G401 (cell line): ENCODE data around the gene CYBRD1. TPM values are rescaled to one million over a fixed set of nuclear protein-coding genes. Genes with fewer than 3 reads are reported as not detected.
"Not testable (repeated sequence)": the region's sequence is repeated elsewhere in the genome, so short reads cannot be mapped to it uniquely, and the experiment has no call there.

ENCODE experiments used
- DNase-seq: peaks from one replicate; pipeline ENCODE4 v3.0.0-alpha.2; 2015; ENCODE audit warnings: low spot score
- in situ Hi-C: cut with HindIII; loops from 2 replicates; pipeline ENCODE4 v1.10.0; 2016; ENCODE audit warnings: low sequenced_read_pairs, mixed read lengths
- total RNA-seq: library from RNA; depleted of rRNA; stranded (reverse); fragments of >200 nt; shearing (Covaris generic); gene quantifications from 2 replicates; pipeline ENCODE4 v1.2.3, GENCODE V29; 2014; rRNA removed

CYBRD1 gene, protein sequence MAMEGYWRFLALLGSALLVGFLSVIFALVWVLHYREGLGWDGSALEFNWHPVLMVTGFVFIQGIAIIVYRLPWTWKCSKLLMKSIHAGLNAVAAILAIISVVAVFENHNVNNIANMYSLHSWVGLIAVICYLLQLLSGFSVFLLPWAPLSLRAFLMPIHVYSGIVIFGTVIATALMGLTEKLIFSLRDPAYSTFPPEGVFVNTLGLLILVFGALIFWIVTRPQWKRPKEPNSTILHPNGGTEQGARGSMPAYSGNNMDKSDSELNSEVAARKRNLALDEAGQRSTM
- total RNA-seq: 21.7 and 26.2 TPM in 2 replicates

DNA sequence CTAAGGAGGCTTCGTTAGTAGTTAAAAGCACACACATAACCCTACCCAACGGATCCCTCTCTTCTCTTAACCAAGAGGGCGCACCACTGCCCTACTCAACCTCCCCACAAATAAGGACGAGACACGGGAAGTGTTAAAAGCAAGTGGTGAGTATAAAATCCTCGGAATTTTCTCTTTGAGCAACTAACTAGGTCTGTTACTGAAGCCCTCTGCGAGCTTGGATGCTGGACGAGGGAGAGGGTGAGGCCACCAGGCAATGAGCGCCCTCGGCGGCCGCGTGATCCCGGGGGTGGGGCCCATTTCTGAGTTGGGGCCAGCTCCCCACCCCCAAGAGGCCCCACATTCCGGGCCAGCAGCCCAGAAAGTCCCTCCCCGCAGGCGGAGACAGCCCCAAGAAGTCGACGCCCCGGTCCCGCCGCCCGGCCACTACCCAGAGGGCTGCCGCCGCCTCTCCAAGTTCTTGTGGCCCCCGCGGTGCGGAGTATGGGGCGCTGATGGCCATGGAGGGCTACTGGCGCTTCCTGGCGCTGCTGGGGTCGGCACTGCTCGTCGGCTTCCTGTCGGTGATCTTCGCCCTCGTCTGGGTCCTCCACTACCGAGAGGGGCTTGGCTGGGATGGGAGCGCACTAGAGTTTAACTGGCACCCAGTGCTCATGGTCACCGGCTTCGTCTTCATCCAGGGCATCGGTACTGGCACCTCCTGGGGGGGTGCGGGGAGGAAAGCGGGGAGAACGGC lies at the start of gene CYBRD1:
CYBRD1 (plus strand) TSS at position 423 of the 736 bp plus-strand sequence; CDS start at position 495, 72 bp downstream.
- in situ Hi-C loops: no loop called here
- DNase-seq: peak; percentile 30

DNA sequence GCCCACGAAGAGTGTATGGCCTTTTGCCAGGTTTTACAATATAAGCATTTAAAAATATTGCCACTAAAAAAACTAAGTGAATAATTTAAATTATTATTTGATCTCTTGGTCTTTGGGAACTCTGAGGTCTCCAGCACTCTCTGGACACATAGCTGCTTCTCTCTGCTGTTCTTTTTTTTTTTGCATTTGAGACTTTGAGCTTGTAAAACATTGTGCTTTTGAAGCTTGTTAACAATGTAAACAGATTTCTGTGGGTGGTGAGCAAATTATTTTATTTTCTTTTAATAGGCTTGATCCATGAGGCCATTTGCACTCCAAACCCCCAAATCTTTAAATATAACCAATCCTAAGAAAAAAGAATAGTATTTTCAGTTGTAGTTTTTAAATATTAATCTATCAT lies 46.3 kb upstream of the CYBRD1 start:
- no peak for DNase-seq
- in situ Hi-C loops: no loop called here

DNA sequence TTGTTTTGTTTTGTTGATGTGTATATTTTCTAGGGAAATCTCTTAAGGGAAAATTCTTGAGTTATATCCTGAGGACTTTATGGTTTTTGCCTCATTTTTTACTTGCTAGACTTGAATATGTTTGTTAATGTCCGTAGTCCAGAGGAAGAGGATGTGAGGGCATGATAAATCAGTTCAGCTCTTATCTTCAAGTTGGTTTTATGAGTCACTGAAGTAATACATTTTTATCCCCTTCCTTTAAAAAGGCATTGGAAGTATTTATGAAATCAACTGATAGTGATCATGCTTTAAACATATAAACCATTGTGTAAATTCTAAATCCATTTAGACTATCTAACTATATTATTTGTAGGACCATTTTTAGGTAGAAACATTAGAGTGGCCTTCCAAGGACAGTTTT lies 43.9 kb upstream of the CYBRD1 start:
- in situ Hi-C loops: no loop called here
- DNase-seq: no peak

DNA sequence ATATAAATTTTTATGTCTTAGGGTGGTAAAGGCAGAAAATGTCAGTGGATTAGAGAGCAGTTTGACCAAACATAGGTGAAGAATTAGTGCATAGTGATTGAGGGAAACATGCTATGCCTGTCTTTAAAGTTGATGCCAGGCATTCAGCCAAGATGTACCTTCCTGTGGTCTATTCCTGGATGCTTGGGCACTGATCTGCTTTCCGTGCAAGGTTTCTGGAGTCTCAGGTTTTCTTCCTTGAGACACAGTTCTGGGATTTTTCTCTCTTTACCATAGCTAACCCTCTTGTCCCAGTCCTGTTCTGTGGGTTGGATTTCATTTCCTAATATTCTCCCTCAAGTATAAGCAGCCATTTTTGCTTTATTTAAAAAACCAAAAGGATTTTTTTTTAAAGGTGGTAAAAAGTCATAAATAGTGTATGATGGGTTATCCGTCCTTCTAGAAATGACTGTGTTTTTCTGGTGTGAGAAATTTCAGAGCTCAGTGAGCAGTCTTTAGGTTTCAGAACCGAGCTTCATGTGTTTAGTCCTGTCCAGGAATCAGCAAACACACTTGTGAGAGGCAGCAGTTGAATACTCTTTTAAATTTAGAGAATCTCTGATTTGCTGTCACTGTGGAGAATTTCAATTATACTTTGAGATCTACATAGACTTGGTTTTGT lies 43.0 kb upstream of the CYBRD1 start:
- in situ Hi-C loops: no loop called here
- DNase-seq: no peak

DNA sequence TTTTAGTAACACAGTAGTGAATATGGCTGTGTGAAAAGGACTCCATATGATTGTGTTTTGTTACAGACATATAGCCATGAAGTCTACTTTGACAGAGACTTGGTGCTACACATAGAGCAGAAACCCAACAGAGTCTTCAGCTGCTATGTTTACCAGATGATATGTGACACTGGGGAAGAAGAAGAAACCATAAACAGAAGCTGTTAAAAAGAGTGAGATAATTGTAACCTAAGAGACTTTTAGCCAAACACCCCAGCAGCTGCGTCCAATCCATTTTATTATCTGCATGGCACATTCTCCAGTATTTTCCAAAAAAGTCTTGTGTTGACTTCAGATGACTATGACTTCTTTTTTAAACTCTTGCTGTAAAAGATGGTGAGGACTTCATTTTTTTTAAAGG lies 41.4 kb upstream of the CYBRD1 start:
- in situ Hi-C loops: no loop called here
- no peak for DNase-seq

DNA sequence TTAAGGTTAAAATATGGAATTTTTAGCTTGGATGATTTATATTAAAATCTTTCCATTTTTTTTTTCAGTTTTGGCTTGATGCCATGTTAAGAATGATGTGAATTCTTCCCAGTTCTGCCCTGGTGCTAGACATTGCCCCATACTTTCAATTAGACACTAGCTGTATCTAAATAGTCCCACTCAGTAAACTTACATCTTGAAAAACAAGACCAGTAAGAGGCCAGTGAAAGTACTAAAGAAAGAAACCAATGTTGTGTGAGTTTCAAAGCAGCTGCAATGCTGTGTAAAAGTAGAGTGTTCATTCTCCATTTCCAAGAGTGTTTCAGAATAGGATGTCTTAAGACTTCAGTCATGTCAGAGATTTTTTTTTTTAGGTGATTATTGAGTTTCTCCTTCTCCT lies 40.0 kb upstream of the CYBRD1 start:
- in situ Hi-C loops: no loop called here
- no peak for DNase-seq

DNA sequence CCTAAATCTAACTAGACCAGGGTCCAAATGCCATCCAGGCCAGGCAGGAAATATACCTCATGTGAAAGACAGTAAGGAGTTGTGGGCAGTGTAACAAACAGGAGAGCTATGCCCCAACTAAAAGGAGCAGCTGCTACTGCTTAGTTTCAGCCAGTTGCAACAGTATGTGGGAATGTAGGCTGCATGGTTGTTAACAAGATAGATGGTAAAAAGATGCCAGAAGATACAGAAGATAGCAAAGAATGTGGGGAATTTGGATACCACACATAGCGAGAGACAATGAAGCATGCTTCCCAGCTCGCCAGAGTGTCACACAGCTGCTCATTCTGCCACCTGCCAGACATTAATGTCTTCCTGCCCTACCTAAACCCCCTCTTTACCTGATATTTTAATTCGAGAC lies 39.4 kb upstream of the CYBRD1 start:
- no peak for DNase-seq

DNA sequence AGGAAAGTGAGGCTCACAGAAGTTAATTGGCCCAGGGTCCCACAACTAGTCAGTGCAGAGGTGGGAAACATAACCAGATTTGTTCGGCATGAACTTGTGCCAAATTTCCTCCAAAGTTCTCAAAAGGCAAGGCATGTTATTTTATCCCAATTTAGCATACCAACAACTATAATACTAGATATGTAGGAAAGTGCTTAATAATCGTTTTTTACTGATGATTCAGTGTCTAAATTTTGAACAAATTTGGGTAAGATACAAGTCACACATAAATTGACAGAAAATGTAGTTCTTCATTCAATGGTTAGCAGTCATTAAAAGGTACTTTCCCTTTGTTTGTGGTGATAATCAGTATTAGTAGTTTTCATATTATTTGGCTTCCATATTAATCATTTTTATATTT lies 38.5 kb upstream of the CYBRD1 start:
- DNase-seq: no peak
- in situ Hi-C loops: no loop called here

More for the DNA sequence above, 39.4 kb upstream of the CYBRD1 start:
- in situ Hi-C loops: no loop called here

DNA sequence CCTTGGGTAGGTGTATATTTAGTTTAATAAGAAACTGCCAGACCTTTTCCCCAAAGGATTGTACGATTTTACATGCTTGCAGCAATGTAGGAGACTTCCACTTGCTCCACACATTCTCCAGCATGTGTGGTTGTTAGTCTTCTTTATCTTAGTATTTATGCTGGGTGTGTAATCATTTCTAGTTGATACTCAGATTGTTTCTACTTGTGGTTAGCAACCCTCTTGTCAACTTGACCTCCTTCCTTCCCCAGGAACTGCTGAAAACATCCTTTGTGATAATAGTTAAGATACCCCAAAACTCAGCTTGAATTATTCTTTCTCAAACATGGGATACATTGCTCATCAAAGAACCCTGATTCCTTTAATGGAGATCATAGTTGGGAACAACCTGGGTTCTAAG lies 37.2 kb upstream of the CYBRD1 start:
- no peak for DNase-seq
- in situ Hi-C loops: no loop called here

DNA sequence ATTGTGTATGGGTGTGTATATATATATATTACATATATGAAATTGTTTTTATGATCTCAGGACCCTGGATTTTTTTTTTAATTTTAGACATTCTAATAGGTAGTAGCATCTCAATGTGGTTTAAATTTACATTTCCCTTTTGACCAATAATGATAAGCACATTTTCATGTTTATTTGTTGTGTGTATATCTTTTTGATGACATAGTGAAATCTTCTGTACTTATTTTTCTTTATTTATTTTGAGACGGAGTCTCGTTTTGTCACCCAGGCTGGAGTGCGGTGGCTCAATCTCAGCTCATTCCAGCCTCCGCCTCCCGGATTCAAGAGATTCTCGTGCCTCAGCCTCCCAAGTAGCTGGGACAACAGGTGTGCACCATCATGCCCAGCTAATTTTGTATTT lies 35.1 kb upstream of the CYBRD1 start:
- in situ Hi-C loops: no loop called here
- no peak for DNase-seq

DNA sequence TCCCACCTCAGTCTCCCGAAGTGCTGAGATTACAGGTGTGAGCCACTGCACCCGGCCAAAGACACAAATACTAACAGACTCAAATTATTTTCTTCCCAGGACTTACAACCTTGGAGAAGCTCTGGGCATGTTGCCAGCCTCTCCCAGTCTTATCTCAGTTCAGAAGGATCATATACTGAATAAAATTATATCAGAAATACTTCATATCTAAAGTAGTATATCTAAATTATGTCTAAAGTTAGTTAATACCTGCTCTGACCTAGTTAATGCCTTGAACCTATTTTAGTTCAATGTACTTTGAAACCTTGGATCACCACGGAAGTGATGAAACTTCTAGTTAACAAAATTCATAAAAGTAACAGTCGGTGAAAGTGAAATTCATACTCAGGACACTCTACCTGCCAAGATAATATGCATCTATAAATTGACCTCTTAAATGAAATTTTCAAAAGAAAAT lies 34.4 kb upstream of the CYBRD1 start:
- DNase-seq: no peak
- in situ Hi-C loops: no loop called here

DNA sequence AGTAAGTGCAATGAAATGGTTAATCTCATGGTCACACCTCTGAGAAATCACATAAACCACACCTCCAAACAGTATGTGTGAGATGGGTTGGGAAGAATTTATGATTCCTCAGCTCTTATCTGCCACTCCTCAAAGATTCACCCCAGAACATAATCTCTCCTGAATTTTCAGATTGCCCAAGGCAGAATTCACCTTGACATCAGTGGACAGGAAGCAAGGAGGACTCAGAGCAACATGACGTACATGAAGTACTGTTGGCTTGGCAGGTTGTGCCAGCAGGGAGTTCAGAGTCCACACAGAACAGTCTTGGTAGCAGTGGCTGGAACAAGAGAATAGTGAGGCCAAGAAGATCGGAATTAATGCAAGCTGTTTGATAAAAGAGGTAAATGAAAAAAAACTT lies 31.7 kb upstream of the CYBRD1 start:
- no peak for DNase-seq
- in situ Hi-C loops: no loop called here

DNA sequence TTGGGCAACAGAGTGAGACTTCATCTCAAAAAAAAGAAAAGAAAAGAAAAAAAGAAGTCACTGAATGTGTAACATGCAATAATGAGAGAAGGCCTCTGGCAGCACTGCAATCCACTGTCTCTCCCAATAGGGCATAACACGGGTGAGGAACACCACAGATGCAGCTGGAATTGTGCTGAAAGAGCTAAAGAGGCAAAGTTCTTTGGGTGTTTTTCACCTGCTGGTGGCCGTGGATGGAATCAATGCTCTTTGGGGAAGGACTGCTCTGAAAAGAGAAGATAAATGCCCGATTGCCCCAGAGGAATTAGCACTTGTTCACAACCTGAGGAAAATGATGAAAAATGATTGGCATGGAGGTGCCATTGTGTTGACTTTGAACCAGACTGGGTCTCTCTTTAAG lies 31.0 kb upstream of the CYBRD1 start:
- DNase-seq: no peak
- in situ Hi-C loops: no loop called here

DNA sequence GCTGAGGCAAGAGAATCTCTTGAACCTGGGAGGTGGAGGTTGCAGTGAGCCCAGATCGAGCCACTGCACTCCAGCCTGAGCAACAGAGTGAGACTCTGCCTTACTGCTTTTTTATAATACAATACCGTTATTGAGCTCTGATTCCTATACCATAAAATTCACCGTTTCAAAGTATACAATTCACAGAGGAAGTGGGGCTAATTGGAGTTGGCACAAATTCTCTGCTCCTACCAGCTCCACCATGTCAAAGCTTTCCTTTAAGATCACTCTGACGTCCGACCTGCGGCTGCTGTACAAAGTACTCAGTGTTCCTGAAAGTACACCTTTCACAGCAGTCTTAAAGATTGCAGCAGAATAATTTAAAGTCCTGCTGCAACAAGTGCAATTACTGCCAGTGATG lies 29.6 kb upstream of the CYBRD1 start:
- in situ Hi-C loops: no loop called here
- no peak for DNase-seq

DNA sequence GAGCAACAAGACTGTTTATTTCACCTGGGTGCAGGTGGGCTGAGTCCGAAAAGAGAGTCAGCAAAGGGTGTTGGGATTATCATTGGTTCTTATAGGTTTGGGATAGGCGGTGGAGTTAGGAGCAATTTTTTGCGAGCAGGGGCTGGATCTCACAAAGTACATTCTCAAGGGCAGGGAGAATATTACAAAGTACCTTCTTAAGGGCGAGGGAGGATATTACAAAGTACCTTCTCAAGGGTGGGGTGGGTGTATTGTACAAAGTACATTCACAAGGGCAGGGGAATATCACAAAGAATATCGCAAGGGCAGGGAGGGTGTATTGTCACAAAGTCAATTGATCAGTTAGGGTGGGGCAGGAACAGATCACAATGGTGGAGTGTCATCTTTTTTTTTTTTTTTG lies 24.6 kb upstream of the CYBRD1 start:
- DNase-seq, in situ Hi-C loops: not testable (repeated sequence)

DNA sequence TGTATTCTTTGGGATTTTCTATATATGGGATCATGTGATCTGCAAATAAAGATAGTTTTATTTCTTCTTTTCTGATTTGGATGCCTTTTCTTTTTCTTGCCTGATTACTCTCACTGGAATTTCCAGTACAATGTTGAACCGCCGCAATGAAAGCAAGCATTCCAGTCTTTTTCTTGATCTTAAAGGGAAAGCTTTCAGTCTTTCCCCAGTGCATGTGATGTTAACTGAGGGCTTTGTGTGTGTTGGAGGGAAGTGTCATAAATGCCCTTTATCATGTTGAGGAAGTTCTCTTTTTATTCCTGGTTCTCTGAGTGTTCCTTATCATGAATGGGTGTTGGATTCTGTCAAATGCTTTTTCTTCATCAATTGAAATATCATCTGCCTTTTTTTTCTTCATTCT lies 16.9 kb upstream of the CYBRD1 start:
- no peak for DNase-seq
- in situ Hi-C loops: no loop called here

DNA sequence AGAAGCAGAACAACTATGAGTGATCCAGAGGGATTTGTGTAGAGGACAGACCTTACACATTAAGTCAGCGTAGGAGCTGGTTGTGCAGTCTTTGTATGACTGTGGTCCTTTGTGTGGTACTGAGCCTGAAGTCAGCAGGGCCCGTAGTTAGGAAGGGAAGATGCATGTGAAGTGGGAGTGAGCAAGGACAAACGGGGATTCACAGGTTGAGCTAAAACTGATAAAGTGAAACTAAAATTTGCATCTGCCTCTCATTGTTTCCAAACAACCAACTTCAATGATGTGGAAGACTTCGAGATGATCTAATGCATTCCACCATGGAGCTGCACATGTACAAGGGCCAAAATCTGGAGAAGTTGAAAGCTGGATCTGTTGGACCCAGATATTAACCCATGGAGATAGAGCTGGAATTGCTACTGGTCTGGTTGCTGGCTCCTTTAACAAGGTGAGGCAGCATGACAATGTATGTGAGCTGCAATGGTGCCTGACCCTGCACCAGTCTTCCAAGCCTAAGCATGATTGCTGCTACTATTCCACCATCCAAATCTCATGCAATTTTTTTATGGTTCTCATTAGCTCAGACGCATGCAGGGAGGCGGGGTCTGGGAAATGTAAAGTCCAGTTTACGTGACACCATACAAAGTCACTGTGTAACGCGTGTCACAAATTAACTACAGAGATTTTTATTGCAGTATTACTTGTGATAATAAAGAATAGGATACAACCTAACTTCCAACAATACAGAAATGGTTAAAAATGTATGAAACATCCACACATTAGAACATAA lies 12.1 kb upstream of the CYBRD1 start:
- in situ Hi-C loops: no loop called here

DNA sequence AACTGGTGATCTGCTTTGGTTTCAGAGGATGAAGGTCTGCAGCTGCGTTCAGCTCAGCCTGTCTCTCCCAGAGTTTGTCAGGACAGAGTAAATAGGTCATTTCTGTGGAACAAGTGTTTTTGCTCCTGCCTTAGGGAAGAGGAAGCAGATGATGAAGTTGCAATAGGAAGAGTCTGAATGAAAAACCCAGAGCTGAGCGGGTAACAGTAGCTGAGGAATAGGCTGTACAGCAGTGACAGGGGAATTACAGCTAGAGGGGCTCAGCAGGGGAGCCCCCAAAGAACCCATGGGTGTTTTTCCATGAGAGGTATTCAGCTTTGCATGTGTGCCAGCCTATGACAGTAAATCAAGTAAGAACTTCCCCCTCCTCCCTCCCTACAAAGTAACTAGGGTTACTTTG lies 10.3 kb upstream of the CYBRD1 start:
- DNase-seq: no peak
- in situ Hi-C loops: no loop called here

More for the DNA sequence above, 12.1 kb upstream of the CYBRD1 start:
- no peak for DNase-seq

DNA sequence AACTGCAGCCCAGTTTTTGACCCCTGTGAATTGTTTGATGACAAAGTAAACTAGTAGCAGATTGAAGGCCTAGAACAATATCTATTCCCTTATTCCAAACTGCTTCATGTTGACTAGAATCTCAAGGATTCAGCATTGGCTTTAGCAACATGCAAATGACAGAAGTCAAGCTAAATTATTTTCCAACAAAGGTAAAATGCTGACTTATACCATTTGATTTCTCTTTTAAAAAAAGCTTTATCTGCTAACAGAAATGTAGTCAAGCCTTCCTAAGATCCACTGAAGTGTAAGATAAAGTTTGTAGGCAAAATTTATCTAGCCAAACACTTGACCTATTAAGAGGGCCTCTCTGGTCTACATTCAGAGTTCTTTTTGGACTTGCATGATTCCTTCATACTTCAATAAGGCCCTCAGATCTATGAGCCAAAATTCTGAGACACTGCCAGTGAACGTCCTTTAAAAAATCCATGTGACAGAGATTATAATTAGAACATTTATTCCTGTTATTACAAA lies 9.5 kb upstream of the CYBRD1 start:
- DNase-seq: no peak
- in situ Hi-C loops: no loop called here
